Left ventricle myocardium superior (tissue), 1 donor: ENCODE data around the gene BET1L. TPM values are rescaled to one million over a fixed set of nuclear protein-coding genes. Genes with fewer than 3 reads are reported as not detected.

Source experiments
- ATAC-seq: fragments of 200-7000 bp; cut with Tn5 transposase; one replicate; pipeline ENCODE4 v1.9.1; 2020; ENCODE audit warnings: mild to moderate bottlenecking, moderate library complexity
- DNase-seq: peaks from one replicate; pipeline ENCODE4 v3.0.0-alpha.2; 2020
- intact Hi-C: fragments of 100-400 bp; cut with micrococcal nuclease; formaldehyde crosslinking; loops from one replicate; pipeline ENCODE4 v1.11.0; 2022
- total RNA-seq: library from RNA; stranded (reverse); fragmentation: NEBNext Ultra II Directional; extraction: Animal tissue kit (Norgen Biotek cat#: 25700); gene quantifications from one replicate; pipeline ENCODE4 v1.2.1, GENCODE V29; 2021
- donor health status: DM: no; HTN: yes; CAD: no; lungs with severe emphysema.

The BET1L gene
- total RNA-seq, 1 donor from 2014 or later = 24.0 TPM

- DNase-seq = no peak
- no peak for ATAC-seq
- intact Hi-C loops = no loop called here
Measured at GRCh38 chr11:212150-213100, 5.2 kb upstream of the BET1L start.

- intact Hi-C loops = no loop called here
- no peak for DNase-seq
- ATAC-seq = no peak
Measured at GRCh38 chr11:211741-212140, 4.5 kb upstream of the BET1L start.

- intact Hi-C loops = no loop called here
- no peak for ATAC-seq
- no peak for DNase-seq
Measured at GRCh38 chr11:211295-211694, 4.1 kb upstream of the BET1L start.

GRCh38 chr11:210803-211180 lies 3.6 kb upstream of the BET1L start:
- no peak for ATAC-seq
- DNase-seq = no peak
- intact Hi-C loops = no loop called here

- intact Hi-C loops = no loop called here
- ATAC-seq (no peak), DNase-seq (no peak)
Measured at GRCh38 chr11:210122-210802, 3.1 kb upstream of the BET1L start.

- intact Hi-C loops = no loop called here
- ATAC-seq = no peak
- DNase-seq = no peak
Measured at GRCh38 chr11:209275-210121, 2.3 kb upstream of the BET1L start.

- no peak for DNase-seq
- intact Hi-C loops = no loop called here
Measured at GRCh38 chr11:208917-209260, 1.7 kb upstream of the BET1L start.

GRCh38 chr11:208181-208916 lies 1.1 kb upstream of the BET1L start:
- DNase-seq (peak; percentile 91), ATAC-seq (peak; percentile 79)
- intact Hi-C loops = no loop called here

More at GRCh38 chr11:208917-209260, 1.7 kb upstream of the BET1L start:
- peak; percentile 1 for ATAC-seq

- intact Hi-C loops = no loop called here
- no peak for DNase-seq
- ATAC-seq = no peak
Measured at GRCh38 chr11:207863-208180, 623 bp upstream of the BET1L start.

GRCh38 chr11:206526-207207 lies 532 bp downstream of the BET1L start:
- DNase-seq (no peak), ATAC-seq (no peak)
- intact Hi-C loops = no loop called here

GRCh38 chr11:206002-206384 lies 1.2 kb downstream of the BET1L start:
- no peak for DNase-seq
- ATAC-seq = no peak
- intact Hi-C loops = no loop called here

- intact Hi-C loops = no loop called here
- ATAC-seq (no peak), DNase-seq (no peak)
Measured at GRCh38 chr11:205221-206001, 1.8 kb downstream of the BET1L start.

- intact Hi-C loops = loop anchor here (5.0 kb wide), 1 partner anchor 158 kb away; no protein-coding TSS in a partner anchor
- no peak for ATAC-seq
- DNase-seq = no peak
Measured at GRCh38 chr11:204587-205109, 2.6 kb downstream of the BET1L start.

GRCh38 chr11:203945-204586 lies 3.1 kb downstream of the BET1L start:
- intact Hi-C loops = loop anchor here (5.0 kb wide), 1 partner anchor 158 kb away; no protein-coding TSS in a partner anchor
- ATAC-seq = no peak
- no peak for DNase-seq

- DNase-seq = no peak
- intact Hi-C loops = loop anchor here (5.0 kb wide), 1 partner anchor 159 kb away; no protein-coding TSS in a partner anchor
- no peak for ATAC-seq
Measured at GRCh38 chr11:203056-203944, 3.9 kb downstream of the BET1L start.

- ATAC-seq = no peak
- intact Hi-C loops = loop anchor here (5.0 kb wide), 1 partner anchor 160 kb away; no protein-coding TSS in a partner anchor
- DNase-seq = no peak
Measured at GRCh38 chr11:202490-202889, 4.7 kb downstream of the BET1L start.
